HL-60 (cell line): ENCODE data around the gene TRMU.

Experiments
- GABPA ChIP-seq: IDR thresholded peaks from 2 replicates; pipeline ENCODE4 v1.6.1; 2012; ENCODE audit warnings: low read depth
- POLR2AphosphoS5 ChIP-seq: IDR thresholded peaks from 2 replicates; pipeline ENCODE4 v1.6.1; 2012; ENCODE audit warnings: low read depth
- TF ChIP-seq, protein P1 (sequence below): IDR thresholded peaks from one replicate; pipeline ENCODE4 v1.5.1; 2011; ENCODE audit warnings: low read length, control low read depth, inconsistent platforms; ENCODE audit not compliant: insufficient read depth
- TF ChIP-seq, protein P2 (sequence below): IDR thresholded peaks from 2 replicates; pipeline ENCODE4 v1.6.1; 2012; ENCODE audit warnings: low read depth; ENCODE audit not compliant: insufficient replicate concordance

DNA sequence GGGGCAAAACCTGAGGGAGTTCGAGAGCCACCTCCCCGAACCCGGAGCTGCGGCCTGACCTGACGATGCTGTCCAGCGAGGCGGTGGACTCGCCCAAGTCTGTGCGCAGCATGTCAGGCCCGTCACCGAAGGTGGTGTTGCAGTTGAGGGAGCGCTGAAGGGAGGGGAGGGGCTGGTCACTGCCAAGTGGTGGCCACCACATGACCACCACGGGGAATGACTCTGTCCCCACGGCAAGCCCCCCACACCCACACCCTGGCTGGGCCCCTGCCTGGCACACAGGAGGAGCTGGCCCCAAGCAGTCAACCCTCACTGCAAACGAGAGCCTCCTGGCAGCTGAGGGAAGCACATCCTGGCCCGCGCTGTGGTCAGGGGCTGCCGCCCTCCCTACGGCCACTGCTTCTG, 30.8 kb downstream of the TRMU start:
- TF ChIP-seq, protein P1, sequence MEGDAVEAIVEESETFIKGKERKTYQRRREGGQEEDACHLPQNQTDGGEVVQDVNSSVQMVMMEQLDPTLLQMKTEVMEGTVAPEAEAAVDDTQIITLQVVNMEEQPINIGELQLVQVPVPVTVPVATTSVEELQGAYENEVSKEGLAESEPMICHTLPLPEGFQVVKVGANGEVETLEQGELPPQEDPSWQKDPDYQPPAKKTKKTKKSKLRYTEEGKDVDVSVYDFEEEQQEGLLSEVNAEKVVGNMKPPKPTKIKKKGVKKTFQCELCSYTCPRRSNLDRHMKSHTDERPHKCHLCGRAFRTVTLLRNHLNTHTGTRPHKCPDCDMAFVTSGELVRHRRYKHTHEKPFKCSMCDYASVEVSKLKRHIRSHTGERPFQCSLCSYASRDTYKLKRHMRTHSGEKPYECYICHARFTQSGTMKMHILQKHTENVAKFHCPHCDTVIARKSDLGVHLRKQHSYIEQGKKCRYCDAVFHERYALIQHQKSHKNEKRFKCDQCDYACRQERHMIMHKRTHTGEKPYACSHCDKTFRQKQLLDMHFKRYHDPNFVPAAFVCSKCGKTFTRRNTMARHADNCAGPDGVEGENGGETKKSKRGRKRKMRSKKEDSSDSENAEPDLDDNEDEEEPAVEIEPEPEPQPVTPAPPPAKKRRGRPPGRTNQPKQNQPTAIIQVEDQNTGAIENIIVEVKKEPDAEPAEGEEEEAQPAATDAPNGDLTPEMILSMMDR: no peak
- TF ChIP-seq POLR2AphosphoS5: no peak
- TF ChIP-seq, protein P2, sequence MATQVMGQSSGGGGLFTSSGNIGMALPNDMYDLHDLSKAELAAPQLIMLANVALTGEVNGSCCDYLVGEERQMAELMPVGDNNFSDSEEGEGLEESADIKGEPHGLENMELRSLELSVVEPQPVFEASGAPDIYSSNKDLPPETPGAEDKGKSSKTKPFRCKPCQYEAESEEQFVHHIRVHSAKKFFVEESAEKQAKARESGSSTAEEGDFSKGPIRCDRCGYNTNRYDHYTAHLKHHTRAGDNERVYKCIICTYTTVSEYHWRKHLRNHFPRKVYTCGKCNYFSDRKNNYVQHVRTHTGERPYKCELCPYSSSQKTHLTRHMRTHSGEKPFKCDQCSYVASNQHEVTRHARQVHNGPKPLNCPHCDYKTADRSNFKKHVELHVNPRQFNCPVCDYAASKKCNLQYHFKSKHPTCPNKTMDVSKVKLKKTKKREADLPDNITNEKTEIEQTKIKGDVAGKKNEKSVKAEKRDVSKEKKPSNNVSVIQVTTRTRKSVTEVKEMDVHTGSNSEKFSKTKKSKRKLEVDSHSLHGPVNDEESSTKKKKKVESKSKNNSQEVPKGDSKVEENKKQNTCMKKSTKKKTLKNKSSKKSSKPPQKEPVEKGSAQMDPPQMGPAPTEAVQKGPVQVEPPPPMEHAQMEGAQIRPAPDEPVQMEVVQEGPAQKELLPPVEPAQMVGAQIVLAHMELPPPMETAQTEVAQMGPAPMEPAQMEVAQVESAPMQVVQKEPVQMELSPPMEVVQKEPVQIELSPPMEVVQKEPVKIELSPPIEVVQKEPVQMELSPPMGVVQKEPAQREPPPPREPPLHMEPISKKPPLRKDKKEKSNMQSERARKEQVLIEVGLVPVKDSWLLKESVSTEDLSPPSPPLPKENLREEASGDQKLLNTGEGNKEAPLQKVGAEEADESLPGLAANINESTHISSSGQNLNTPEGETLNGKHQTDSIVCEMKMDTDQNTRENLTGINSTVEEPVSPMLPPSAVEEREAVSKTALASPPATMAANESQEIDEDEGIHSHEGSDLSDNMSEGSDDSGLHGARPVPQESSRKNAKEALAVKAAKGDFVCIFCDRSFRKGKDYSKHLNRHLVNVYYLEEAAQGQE: no peak
- no peak for TF ChIP-seq GABPA
